GM18868 (cell line): ENCODE measurements around the gene PRXL2A.
"Not testable (repeated sequence)": the region's sequence is repeated elsewhere in the genome, so short reads cannot be mapped to it uniquely, and the experiment has no call there.

Experiments used
- ATAC-seq: cut with Tn5 transposase; IDR thresholded peaks from one replicate; pipeline ENCODE4 v1.9.1; 2021; ENCODE audit warnings: mild to moderate bottlenecking, moderate library complexity; ENCODE audit not compliant: unreplicated experiment

Gene PRXL2A

DNA sequence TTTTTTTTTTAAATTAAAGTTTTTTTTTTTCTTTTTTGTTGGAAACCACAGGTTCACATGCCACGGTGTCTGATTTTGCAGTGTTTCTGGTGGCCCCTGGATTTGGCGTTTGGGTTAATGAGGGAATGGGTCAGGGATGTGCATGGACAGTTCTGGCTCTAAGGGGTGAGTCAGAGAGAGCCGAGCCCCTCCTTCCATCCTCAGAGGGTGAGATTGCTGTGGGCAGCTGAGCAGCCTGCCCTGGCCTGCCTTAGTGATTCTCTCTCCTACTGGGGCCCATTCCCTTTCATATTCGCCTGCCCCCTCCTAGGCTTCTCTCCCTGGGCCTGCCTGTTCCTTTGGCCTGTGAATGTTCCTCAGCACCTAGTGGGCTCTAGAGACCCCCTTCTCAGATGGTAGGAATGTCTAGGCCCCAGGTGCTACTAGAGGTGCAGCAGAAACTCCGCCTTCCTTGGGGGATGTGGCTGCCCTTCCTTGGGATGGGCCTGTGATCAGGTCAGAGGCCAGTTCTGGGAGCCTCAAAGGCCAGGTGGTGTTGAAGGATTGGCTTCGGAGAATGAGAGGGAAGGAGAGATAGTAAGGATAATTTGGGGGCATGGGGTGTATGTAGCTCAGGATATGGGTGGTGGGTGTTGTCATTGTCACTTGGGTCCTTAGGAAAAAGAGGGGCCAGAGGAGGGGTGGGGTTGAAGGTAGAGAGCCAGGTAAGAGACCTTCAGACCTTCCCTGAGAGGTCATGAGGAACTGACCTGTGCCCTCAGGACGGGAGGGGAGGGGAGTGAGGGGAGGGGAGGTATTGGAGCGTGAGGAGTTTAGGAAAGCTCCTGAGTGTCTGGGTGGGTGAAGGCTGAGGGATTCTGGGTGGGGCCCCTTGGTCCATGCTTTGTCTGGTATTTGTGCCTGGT lies 65.6 kb downstream of the PRXL2A start:
- no peak for ATAC-seq

DNA sequence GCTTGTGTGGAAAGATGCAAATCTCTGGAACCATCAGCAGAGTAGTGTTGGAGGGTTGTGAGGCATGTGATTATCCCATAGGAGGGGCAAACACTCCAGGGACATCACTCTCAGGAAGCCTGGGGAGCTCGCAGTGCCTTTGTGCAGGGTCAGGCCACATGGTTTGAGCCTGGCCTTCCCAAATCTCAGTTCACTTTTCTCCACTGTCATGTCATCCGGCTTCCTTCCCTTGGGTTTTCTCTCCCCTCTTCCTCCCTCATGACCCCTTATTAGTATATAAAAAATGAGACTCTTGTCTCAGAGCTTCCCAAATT lies 66.2 kb downstream of the PRXL2A start:
- no peak for ATAC-seq

DNA sequence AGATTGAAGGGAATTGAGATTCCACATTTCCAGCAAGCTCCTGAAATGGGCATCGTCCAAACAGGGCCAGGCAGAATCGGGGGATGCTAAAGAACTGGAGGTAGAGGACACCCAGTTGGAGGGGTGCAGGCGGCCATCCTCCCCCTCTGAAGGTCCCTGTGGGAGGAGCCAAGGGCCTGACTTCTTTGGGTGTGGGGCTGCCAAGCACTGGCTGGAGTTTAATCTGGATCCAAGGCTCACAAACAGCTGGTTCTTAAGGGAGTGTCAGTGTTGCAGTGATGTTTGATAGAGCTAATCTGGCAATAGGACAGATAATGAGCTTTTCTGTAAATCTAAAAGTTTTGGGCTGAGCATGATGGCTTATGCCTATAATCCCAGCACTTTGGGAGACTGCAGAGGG lies 66.6 kb downstream of the PRXL2A start:
- no peak for ATAC-seq

DNA sequence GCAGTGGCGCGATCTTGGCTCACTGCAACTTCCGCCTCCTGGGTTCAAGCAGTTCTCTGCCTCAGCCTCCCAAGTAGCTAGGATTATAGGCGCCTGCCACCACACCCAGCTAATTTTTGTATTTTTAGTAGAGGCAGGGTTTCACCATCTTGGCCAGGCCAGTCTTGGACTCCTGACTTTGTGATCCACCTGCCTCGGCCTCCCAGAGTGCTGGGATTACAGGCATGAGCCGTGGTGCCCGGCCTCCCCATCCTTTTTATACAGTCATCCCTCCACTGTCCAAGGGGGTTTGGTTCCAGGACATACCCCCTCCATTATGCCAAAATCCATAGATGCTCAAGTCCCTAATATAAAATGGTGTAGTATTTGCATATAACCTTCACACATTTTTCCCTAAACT lies 67.3 kb downstream of the PRXL2A start:
- not testable (repeated sequence) for ATAC-seq

DNA sequence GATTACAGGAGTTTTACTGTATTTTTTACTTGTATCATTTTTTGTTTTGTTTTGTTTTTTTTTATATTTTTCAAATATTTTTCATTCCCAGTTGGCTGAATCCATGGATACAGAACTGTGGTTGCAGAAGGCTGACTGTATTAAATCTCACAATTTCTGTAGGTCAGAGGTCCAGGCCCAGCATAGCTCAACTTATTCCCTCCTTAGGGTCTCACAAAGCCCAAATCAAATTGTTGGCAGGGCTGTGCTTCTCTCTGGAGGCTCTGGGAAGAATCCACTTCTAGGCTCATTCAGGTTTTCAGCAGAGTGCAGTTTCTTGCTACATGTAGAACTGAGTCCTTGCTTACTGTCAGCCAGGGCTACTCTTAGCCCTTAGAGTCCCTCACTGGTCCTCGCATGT lies 68.3 kb downstream of the PRXL2A start:
- ATAC-seq = no peak

DNA sequence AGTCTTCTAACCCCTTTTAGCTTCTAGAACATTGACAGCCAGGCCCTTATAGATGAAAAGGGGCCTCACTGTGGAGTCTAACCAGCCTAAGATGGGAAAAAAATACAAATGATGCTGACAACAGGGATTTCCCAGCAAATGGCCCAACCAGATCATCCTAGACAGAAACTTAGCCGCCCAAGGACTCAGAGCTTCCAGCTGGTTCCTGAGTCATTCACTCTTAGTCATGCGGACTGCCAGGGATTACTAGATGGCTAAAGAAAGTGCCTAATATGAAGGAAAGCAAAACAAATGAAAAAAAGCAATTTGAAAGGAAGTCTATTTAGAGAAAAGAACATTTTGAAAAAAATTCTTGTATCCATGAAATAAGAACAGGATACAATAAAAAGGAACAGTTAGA lies 69.5 kb downstream of the PRXL2A start:
- no peak for ATAC-seq

DNA sequence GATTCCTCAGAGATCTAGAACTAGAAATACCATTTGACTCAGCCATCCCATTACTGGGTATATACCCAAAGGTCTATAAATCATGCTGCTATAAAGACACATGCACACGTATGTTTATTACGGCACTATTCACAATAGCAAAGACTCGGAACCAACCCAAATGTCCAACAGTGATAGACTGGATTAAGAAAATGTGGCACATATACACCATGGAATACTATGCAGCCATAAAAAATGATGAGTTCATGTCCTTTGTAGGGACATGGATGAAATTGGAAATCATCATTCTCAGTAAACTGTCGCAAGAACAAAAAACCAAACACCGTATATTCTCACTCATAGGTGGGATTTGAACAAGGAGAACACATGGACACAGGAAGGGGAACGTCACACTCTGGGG lies 72.0 kb downstream of the PRXL2A start:
- ATAC-seq = not testable (repeated sequence)

DNA sequence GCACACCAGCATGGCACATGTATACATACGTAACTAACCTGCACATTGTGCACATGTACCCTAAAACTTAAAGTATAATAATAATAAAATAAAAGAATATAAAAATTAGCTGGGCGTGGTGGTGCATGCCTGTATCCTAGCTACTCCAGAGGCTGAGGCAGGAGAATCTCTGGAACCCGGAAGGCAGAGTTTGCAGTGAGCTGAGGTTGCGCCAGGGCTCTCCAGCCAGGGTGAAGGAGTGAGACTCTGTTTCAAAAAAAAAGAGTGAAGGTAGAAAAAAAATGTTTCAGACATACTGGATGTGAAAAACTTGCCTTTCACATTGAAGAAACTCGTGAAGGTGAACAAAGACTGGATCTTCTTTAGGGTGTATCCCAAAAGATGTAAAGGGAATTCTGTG lies 72.5 kb downstream of the PRXL2A start:
- no peak for ATAC-seq

DNA sequence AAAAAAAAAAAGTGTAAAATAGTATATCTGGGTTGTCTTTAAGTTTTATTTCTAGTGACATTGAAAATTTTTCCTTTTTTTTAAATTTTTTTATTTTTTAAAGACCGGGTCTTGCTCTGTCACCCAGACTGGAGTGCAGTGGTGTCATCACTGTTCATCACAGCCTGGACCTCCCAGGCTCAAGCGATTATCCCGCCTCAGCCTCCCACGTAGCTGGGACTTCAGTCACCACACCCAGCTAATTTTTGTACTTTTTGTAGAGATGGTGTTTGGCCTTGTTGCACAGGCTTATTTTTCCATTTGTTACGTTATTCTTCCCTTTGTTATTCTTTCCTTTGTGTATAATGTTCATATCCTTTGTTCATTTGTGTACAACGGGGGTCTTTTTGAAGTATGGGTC lies 75.9 kb downstream of the PRXL2A start:
- no peak for ATAC-seq

DNA sequence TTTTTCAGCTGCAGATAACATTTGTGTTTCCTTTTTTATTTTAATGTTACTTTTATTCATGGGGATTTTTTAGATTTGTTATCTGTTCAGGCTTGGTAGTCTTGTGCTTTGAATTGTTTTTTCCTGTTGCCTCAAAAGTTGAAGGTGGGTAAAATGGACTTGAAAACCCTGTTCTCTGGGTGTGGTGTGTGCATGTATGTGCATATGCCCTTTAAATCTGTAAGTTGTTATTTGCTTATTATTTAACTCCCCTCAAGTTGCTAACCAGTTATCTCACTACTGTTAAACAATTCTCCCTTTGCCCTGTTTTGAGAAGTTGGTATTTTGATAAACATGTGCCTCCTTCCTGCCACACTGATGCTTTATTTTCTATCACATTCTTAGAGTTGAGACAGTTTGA lies 76.3 kb downstream of the PRXL2A start:
- ATAC-seq = no peak

DNA sequence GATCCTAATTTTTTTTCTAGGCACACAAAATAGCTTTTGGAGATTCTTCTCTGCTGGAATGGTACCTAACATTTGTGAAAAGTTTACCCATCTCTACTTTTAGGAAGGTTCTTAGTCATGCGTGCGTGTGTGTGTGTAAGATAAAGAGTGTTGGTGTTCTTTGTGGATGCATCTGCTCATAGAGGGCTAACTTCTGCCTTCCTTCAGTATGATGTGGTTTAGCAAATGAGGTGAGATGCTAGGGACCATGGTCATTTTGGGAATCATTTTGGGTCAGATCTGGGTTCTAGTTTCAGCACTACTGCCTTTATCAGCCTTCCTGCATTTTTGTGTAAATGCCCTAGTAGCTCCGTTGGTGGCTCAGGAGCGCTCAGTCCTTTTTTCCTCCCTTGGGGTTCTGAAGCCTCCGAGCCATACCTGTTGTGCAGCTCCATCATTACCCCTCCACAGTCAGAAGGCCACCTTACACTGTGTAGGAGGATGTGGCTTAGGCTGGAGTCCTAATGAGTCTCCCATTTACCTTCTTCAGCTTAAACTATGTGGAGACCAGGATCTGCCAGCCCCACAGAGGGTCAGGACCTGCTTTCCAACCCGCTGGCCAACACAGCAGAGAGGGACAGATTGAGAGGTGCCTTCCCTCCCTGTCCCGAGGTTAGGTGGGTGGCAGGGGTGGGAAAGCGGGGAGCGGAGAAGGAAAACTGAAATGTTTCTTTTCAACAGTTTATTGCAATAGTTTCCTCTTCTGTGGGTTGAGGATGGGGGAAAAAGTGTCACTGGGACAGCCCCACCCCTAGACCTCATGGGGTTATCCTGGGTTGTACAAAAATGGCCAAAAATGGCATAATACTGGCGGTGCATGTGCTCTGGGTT lies 77.0 kb downstream of the PRXL2A start:
- no peak for ATAC-seq

DNA sequence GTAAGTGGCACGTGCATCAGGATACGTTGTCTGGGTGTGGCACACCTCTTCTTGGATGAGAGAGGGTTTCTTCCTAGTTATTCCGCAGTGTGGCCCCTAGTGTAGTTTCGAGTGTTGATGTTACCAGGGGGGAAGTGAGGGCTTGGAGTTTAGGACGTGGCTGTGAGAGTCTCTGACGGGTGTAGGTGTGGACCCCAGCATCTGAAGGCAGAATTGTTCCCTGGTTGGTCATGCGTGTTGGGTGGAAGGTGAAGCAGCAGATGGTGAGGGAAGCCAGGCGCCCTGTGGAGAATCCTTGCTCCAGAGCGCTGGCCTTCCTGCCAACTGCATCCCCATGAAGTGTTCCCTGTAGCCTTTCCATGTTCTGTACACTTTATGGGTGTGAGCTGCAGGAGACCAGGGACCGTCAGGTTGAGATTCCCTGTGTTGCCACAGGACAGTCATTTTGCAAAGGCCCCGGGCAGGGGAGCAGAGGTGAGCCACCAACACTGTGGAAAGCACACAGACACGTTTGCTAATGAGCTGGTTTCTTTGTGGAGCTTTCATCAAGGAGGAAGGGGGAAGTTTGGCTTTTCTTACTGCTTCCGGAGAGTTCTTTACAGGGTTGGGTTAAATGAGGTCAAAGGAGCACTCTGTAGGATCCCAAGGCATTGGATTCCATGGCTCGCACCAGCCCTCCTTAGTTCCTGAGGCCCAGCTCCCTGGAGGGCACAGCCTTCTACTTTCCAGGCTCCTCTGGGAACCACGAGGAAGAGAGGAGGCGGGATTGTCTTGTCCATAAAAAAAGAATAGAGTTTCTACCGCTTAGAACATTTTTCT lies 77.8 kb downstream of the PRXL2A start:
- no peak for ATAC-seq
